Liver (tissue), 3 donors: ENCODE measurements around the gene DLX4.

Source experiments
- ATF3 ChIP-seq: IDR thresholded peaks from 2 replicates; pipeline ENCODE4 v1.6.1; 2016; ENCODE audit warnings: antibody characterized with exemption
- EGR1 ChIP-seq, 2 donors: IDR thresholded peaks; 2 replicates each; pipeline ENCODE4 v1.6.1; 2016 to 2018; ENCODE audit warnings: antibody characterized with exemption in 2 of 2, low read depth in 2 of 2
- FOXA1 ChIP-seq: IDR thresholded peaks from 2 replicates; pipeline ENCODE4 v1.6.1; 2016; ENCODE audit warnings: antibody characterized with exemption
- HNF4A ChIP-seq, 2 donors: conservative IDR thresholded peaks; 2 replicates each; pipeline ENCODE4 v1.6.1; 2016; ENCODE audit warnings: antibody characterized with exemption in 2 of 2, mild to moderate bottlenecking in 2 of 2
- JUND ChIP-seq, 2 donors: IDR thresholded peaks; 2 replicates each; pipeline ENCODE4 v1.6.1; 2016; ENCODE audit warnings: antibody characterized with exemption in 2 of 2
- RAD21 ChIP-seq, 2 donors: IDR thresholded peaks; 2 replicates each; pipeline ENCODE4 v1.6.1; 2016; ENCODE audit warnings: antibody characterized with exemption in 2 of 2, mild to moderate bottlenecking in 2 of 2
- RXRA ChIP-seq, 2 donors: IDR thresholded peaks; 2 replicates each; pipeline ENCODE4 v1.6.1; 2017 to 2018; ENCODE audit warnings: antibody characterized with exemption in 2 of 2, mild to moderate bottlenecking in 1 of 2
- SP1 ChIP-seq: IDR thresholded peaks from 2 replicates; pipeline ENCODE4 v1.6.1; 2018; ENCODE audit warnings: antibody characterized with exemption, mild to moderate bottlenecking
- TAF1 ChIP-seq: conservative IDR thresholded peaks from 2 replicates; pipeline ENCODE4 v1.6.1; 2016; ENCODE audit warnings: antibody characterized with exemption, mild to moderate bottlenecking
- YY1 ChIP-seq: IDR thresholded peaks from 2 replicates; pipeline ENCODE4 v1.6.1; 2016; ENCODE audit warnings: antibody characterized with exemption, mild to moderate bottlenecking
- TF ChIP-seq, protein P1 (sequence below): IDR thresholded peaks from 2 replicates; pipeline ENCODE4 v1.6.1; 2016; ENCODE audit warnings: antibody characterized with exemption
- TF ChIP-seq, protein P2 (sequence below): fragments of 150-350 bp; IDR thresholded peaks from 2 replicates; pipeline ENCODE4 v1.5.1; 2017; ENCODE audit warnings: improper control_type of control experiment, low read depth, low read length; ENCODE audit not compliant: missing input control
- TF ChIP-seq, protein P3 (sequence below): IDR thresholded peaks from 2 replicates; pipeline ENCODE4 v1.6.1; 2016; ENCODE audit warnings: antibody characterized with exemption, mild to moderate bottlenecking
- donor health status: healthy.
- donor health status: healthy.

DNA sequence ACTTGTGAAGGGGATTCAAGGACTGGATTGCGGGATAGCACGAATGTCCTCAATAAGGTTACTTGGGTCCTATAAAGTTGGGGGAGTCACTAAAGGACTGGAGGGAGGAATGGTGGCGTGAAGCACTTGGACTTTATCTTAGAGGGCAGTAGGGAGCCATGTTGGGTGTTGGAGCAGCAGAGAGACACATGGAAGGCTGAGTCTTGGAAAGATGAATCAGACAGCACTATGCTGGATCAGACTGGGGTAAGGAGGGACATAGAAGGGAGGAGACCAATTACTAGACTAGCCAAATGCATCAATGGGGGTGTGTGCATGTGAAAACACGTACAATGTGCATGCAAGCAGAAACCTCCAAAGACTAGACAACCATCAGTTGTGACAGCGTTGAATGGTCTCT, 26.0 kb upstream of the DLX4 start:
- no peak for TF ChIP-seq JUND (IDR thresholded peaks at IDR 0.05)
- TF ChIP-seq RXRA (IDR thresholded peaks at IDR 0.05): no peak
- TF ChIP-seq, protein P1, sequence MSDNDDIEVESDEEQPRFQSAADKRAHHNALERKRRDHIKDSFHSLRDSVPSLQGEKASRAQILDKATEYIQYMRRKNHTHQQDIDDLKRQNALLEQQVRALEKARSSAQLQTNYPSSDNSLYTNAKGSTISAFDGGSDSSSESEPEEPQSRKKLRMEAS: no peak
- TF ChIP-seq, protein P2, sequence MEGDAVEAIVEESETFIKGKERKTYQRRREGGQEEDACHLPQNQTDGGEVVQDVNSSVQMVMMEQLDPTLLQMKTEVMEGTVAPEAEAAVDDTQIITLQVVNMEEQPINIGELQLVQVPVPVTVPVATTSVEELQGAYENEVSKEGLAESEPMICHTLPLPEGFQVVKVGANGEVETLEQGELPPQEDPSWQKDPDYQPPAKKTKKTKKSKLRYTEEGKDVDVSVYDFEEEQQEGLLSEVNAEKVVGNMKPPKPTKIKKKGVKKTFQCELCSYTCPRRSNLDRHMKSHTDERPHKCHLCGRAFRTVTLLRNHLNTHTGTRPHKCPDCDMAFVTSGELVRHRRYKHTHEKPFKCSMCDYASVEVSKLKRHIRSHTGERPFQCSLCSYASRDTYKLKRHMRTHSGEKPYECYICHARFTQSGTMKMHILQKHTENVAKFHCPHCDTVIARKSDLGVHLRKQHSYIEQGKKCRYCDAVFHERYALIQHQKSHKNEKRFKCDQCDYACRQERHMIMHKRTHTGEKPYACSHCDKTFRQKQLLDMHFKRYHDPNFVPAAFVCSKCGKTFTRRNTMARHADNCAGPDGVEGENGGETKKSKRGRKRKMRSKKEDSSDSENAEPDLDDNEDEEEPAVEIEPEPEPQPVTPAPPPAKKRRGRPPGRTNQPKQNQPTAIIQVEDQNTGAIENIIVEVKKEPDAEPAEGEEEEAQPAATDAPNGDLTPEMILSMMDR: no peak
- no peak for TF ChIP-seq SP1
- TF ChIP-seq TAF1: no peak
- TF ChIP-seq HNF4A (conservative IDR thresholded peaks at IDR 0.05): no peak
- no peak for TF ChIP-seq ATF3
- TF ChIP-seq FOXA1: no peak
- TF ChIP-seq RAD21 (IDR thresholded peaks at IDR 0.05): no peak
- no peak for TF ChIP-seq EGR1 (IDR thresholded peaks at IDR 0.05; ENCODE audit: low read depth in 2 of 2)
- TF ChIP-seq, protein P3, sequence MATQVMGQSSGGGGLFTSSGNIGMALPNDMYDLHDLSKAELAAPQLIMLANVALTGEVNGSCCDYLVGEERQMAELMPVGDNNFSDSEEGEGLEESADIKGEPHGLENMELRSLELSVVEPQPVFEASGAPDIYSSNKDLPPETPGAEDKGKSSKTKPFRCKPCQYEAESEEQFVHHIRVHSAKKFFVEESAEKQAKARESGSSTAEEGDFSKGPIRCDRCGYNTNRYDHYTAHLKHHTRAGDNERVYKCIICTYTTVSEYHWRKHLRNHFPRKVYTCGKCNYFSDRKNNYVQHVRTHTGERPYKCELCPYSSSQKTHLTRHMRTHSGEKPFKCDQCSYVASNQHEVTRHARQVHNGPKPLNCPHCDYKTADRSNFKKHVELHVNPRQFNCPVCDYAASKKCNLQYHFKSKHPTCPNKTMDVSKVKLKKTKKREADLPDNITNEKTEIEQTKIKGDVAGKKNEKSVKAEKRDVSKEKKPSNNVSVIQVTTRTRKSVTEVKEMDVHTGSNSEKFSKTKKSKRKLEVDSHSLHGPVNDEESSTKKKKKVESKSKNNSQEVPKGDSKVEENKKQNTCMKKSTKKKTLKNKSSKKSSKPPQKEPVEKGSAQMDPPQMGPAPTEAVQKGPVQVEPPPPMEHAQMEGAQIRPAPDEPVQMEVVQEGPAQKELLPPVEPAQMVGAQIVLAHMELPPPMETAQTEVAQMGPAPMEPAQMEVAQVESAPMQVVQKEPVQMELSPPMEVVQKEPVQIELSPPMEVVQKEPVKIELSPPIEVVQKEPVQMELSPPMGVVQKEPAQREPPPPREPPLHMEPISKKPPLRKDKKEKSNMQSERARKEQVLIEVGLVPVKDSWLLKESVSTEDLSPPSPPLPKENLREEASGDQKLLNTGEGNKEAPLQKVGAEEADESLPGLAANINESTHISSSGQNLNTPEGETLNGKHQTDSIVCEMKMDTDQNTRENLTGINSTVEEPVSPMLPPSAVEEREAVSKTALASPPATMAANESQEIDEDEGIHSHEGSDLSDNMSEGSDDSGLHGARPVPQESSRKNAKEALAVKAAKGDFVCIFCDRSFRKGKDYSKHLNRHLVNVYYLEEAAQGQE: no peak
- no peak for TF ChIP-seq YY1
